OCI-LY1 (cell line): ENCODE measurements around the gene PEX1.
"Not testable (repeated sequence)": the region's sequence is repeated elsewhere in the genome, so short reads cannot be mapped to it uniquely, and the experiment has no call there.

ENCODE experiments used
- EZH2 ChIP-seq: fragments of 200-600 bp; sonication (generic), shearing (Covaris generic); IDR thresholded peaks from 2 replicates; pipeline ENCODE4 v1.8.0; 2017; ENCODE audit warnings: borderline replicate concordance, mixed run types, mild to moderate bottlenecking, antibody characterized with exemption, low read length, moderate library complexity, mixed read lengths
- TF ChIP-seq, protein P1 (sequence below): fragments of 200-600 bp; sonication (generic), shearing (Covaris generic); IDR thresholded peaks from 2 replicates; pipeline ENCODE4 v1.5.1; 2017; ENCODE audit warnings: mild to moderate bottlenecking, antibody characterized with exemption, low read length, moderate library complexity, mixed read lengths

DNA sequence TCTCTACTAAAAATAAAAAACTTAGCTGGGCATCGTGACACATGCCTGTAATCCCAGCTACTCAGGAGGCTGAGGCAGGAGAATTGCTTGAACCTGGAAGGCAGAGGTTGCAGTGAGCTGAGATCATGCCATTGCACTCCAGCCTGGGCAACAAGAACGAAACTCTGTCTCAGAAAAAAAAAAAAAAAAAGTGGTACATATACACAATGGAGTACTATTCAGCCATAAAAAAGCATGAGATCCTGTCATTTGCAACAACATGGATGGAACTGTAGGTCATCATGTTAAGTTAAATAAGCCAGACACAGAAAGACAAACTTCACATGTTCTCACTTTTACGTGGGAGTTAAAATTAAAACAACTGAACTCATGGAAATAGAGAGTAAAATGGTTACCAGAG is 15.2 kb upstream of the PEX1 start:
- not testable (repeated sequence) for TF ChIP-seq EZH2
- TF ChIP-seq, protein P1, sequence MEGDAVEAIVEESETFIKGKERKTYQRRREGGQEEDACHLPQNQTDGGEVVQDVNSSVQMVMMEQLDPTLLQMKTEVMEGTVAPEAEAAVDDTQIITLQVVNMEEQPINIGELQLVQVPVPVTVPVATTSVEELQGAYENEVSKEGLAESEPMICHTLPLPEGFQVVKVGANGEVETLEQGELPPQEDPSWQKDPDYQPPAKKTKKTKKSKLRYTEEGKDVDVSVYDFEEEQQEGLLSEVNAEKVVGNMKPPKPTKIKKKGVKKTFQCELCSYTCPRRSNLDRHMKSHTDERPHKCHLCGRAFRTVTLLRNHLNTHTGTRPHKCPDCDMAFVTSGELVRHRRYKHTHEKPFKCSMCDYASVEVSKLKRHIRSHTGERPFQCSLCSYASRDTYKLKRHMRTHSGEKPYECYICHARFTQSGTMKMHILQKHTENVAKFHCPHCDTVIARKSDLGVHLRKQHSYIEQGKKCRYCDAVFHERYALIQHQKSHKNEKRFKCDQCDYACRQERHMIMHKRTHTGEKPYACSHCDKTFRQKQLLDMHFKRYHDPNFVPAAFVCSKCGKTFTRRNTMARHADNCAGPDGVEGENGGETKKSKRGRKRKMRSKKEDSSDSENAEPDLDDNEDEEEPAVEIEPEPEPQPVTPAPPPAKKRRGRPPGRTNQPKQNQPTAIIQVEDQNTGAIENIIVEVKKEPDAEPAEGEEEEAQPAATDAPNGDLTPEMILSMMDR = not testable (repeated sequence)
